GM18505 (cell line): ENCODE data around the gene TCFL5.
A peak's percentile ranks its signal among the peaks of the same experiment; 100 is the strongest.

Experiments used
- ATAC-seq: cut with Tn5 transposase; IDR thresholded peaks from one replicate; pipeline ENCODE4 v1.9.1; 2021; ENCODE audit not compliant: unreplicated experiment
- POLR2A ChIP-seq: IDR thresholded peaks from 4 replicates; pipeline ENCODE4 v1.6.1; 2011; ENCODE audit warnings: borderline replicate concordance; ENCODE audit not compliant: insufficient read depth, insufficient read length; ENCODE audit errors: extremely low read depth

TCFL5 gene

GRCh38 chr20:62802026-62802712 lies 59.5 kb downstream of the TCFL5 start:
- no peak for TF ChIP-seq POLR2A

GRCh38 chr20:62801284-62802010 lies 60.2 kb downstream of the TCFL5 start:
- no peak for ATAC-seq
- TF ChIP-seq POLR2A, result no peak

More at GRCh38 chr20:62802026-62802712, 59.5 kb downstream of the TCFL5 start:
- ATAC-seq, result no peak

- no peak for TF ChIP-seq POLR2A
- no peak for ATAC-seq
Observed at GRCh38 chr20:62800314-62801259, 61.0 kb downstream of the TCFL5 start.

- TF ChIP-seq POLR2A, result no peak
Observed at GRCh38 chr20:62799873-62800272, 61.7 kb downstream of the TCFL5 start.

GRCh38 chr20:62799459-62799858 lies 62.2 kb downstream of the TCFL5 start:
- no peak for TF ChIP-seq POLR2A
- ATAC-seq, result no peak

More at GRCh38 chr20:62799873-62800272, 61.7 kb downstream of the TCFL5 start:
- no peak for ATAC-seq

- no peak for ATAC-seq
- TF ChIP-seq POLR2A, result no peak
Observed at GRCh38 chr20:62799036-62799435, 62.6 kb downstream of the TCFL5 start.

- no peak for ATAC-seq
- TF ChIP-seq POLR2A, result no peak
Observed at GRCh38 chr20:62797671-62798532, 63.7 kb downstream of the TCFL5 start.

- no peak for ATAC-seq
- TF ChIP-seq POLR2A, result no peak
Observed at GRCh38 chr20:62796699-62797491, 64.7 kb downstream of the TCFL5 start.

GRCh38 chr20:62795023-62795761 lies 66.4 kb downstream of the TCFL5 start:
- ATAC-seq, result no peak
- peak; percentile 35 for TF ChIP-seq POLR2A

- TF ChIP-seq POLR2A, result peak; percentile 78
- peak; percentile 50 for ATAC-seq
Observed at GRCh38 chr20:62794007-62794724, 67.5 kb downstream of the TCFL5 start.

GRCh38 chr20:62793757-62794006 lies 67.9 kb downstream of the TCFL5 start:
- no peak for ATAC-seq
- TF ChIP-seq POLR2A, result no peak

GRCh38 chr20:62792940-62793756 lies 68.5 kb downstream of the TCFL5 start:
- ATAC-seq, result no peak
- TF ChIP-seq POLR2A, result no peak
